Renal pelvis (tissue), 4 donors: ENCODE measurements around the gene CLCN6. TPM values are rescaled to one million over a fixed set of nuclear protein-coding genes. Genes with fewer than 3 reads are reported as not detected.
A peak's percentile ranks its signal among the peaks of the same experiment; 100 is the strongest.

Source experiments
- DNase-seq: peaks from one replicate; pipeline ENCODE4 v3.0.0-alpha.2; 2013
- polyA plus RNA-seq, 3 donors: library from polyadenylated mRNA; unstranded; fragments of 120-200 nt; gene quantifications; one replicate each; pipeline ENCODE4 v1.2.1, GENCODE V29; 2013; ENCODE audit not compliant: insufficient read length in 3 of 3

CLCN6 gene
- polyA plus RNA-seq, 3 donors: 16.9 to 29.8 (median 24.0) TPM

GRCh38 chr1:11845641-11846335 lies 39.8 kb downstream of the CLCN6 start:
- DNase-seq: peak; percentile 46

GRCh38 chr1:11847667-11848372 lies 41.8 kb downstream of the CLCN6 start, which contains the start of gene NPPA:
Gene NPPA (minus strand): TSS chr1:11847783. CDS start chr1:11847684, 99 bp downstream.
- DNase-seq: no peak

- no peak for DNase-seq
Measured at GRCh38 chr1:11848373-11848700, 42.3 kb downstream of the CLCN6 start.

GRCh38 chr1:11850156-11850555 lies 44.2 kb downstream of the CLCN6 start:
- no peak for DNase-seq

- no peak for DNase-seq
Measured at GRCh38 chr1:11851180-11851579, 45.2 kb downstream of the CLCN6 start.

GRCh38 chr1:11854519-11854918 lies 48.5 kb downstream of the CLCN6 start:
- no peak for DNase-seq

- no peak for DNase-seq
Measured at GRCh38 chr1:11855430-11855829, 49.4 kb downstream of the CLCN6 start.

GRCh38 chr1:11856698-11857097 lies 50.7 kb downstream of the CLCN6 start:
- no peak for DNase-seq

GRCh38 chr1:11857164-11857851 lies 51.3 kb downstream of the CLCN6 start:
- DNase-seq: no peak

- DNase-seq: no peak
Measured at GRCh38 chr1:11858158-11858557, 52.2 kb downstream of the CLCN6 start.

- DNase-seq: no peak
Measured at GRCh38 chr1:11858613-11858967, 52.6 kb downstream of the CLCN6 start, which contains the start of gene NPPB. Gene NPPB (minus strand): TSS chr1:11858945. CDS start chr1:11858833, 112 bp downstream.

- peak; percentile 82 for DNase-seq
Measured at GRCh38 chr1:11858968-11859871, 53.2 kb downstream of the CLCN6 start.

- no peak for DNase-seq
Measured at GRCh38 chr1:11860083-11860482, 54.1 kb downstream of the CLCN6 start.

GRCh38 chr1:11860587-11860986 lies 54.6 kb downstream of the CLCN6 start:
- DNase-seq: no peak

- DNase-seq: no peak
Measured at GRCh38 chr1:11862890-11863289, 56.9 kb downstream of the CLCN6 start.

- no peak for DNase-seq
Measured at GRCh38 chr1:11868331-11868980, 62.5 kb downstream of the CLCN6 start.

GRCh38 chr1:11869104-11869503 lies 63.1 kb downstream of the CLCN6 start:
- DNase-seq: no peak

- DNase-seq: no peak
Measured at GRCh38 chr1:11869650-11870207, 63.7 kb downstream of the CLCN6 start.

- no peak for DNase-seq
Measured at GRCh38 chr1:11872545-11872944, 66.6 kb downstream of the CLCN6 start.

GRCh38 chr1:11873395-11874257 lies 67.6 kb downstream of the CLCN6 start:
- no peak for DNase-seq
